ENCODE data around the gene EPB41L5. TPM values are rescaled to one million over a fixed set of nuclear protein-coding genes. Genes with fewer than 3 reads are reported as not detected.

Gene EPB41L5
- total and polyA plus RNA-seq, 2 donors (not counting 3 experiments of a cell fraction or from before 2014, with no cell fraction given): 8.4 to 13.6 TPM

DNA sequence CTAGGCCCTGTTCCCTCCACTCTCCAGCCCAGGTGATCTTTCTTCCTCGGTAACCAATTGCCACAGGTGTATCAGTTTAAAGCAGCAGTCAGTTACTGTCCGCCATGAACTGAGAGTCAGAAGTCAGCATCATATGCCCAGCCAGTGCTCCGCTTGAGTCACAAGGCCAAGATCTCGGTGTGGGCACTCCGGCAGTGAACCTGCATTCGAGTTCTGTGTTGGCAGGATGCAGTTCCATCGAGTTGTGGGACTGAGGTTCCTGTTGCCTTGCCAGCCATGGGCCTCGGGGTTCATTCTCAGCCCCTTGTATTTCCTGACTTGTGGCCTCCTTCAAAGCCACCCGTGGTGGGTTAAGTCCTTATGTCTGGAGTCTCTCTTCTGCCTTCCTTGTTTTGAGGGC is 213.4 kb downstream of the EPB41L5 start:
- no peak overlapping the region for H3K4me3 ChIP-seq (replicated peaks in 1 of 3; ENCODE audit: insufficient read depth in 1 of 3, low read depth in 1 of 3, low read length in 3 of 3)
- intact Hi-C loops (cut with micrococcal nuclease) (no loop called here), dilution Hi-C loops (cut with MboI; ENCODE audit: extremely low pct_ligation_motif_present, low sequenced_read_pairs) (no loop called here)
- H3K27ac ChIP-seq (ENCODE audit: insufficient read depth, low read depth, low read length): no peak overlapping the region
- no peaks in the 10 kb centered on the region for H3K36me3 ChIP-seq (ENCODE audit: control insufficient read depth in 2 of 2, extremely low read depth in 1 of 2, insufficient read depth in 2 of 2, low read length in 2 of 2)
- H4K20me1 ChIP-seq (replicated peaks; ENCODE audit: control insufficient read depth, extremely low read depth, insufficient read depth, low read length): no peaks in the 10 kb centered on the region
- peaks cover 11% of the 10 kb centered on the region for H3K79me2 ChIP-seq (ENCODE audit: control insufficient read depth, insufficient read depth, low read length)
- no peak overlapping the region for H3K4me2 ChIP-seq (ENCODE audit: insufficient read depth, low read length)
- FAIRE-seq: no peak
- ChIA-PET POLR2A (no interaction called here), CTCF (no interaction called here)
- no peak for DNase-seq (ENCODE audit: low read depth, low spot score)
- no peak overlapping the region for H3K9ac ChIP-seq (replicated peaks; ENCODE audit: extremely low read depth, insufficient read depth, low read length)
- no peaks in the 10 kb centered on the region for H3K9me3 ChIP-seq (replicated peaks; ENCODE audit: control insufficient read depth, insufficient read depth, low read length)
- H3K4me1 ChIP-seq (ENCODE audit: control insufficient read depth, extremely low read depth, insufficient read depth, low read length): peaks cover 16% of the 10 kb centered on the region
- TF ChIP-seq POLR2AphosphoS5 (IDR thresholded peaks at IDR 0.05; ENCODE audit: insufficient read depth, low read depth, low read length): no peak
- peaks cover 0 to 3% of the 10 kb centered on the region in 2 experiments for H3K27me3 ChIP-seq (ENCODE audit: control insufficient read depth in 2 of 2, insufficient read depth in 2 of 2, low read length in 2 of 2)
- no TSS peak for BruUV-seq (replicated peaks)
- H2AFZ ChIP-seq (ENCODE audit: low read depth, low read length): no peak overlapping the region
- no peaks in the 10 kb centered on the region for H3K9me1 ChIP-seq (replicated peaks; ENCODE audit: control insufficient read depth, extremely low read depth, insufficient read depth, low read length)

DNA sequence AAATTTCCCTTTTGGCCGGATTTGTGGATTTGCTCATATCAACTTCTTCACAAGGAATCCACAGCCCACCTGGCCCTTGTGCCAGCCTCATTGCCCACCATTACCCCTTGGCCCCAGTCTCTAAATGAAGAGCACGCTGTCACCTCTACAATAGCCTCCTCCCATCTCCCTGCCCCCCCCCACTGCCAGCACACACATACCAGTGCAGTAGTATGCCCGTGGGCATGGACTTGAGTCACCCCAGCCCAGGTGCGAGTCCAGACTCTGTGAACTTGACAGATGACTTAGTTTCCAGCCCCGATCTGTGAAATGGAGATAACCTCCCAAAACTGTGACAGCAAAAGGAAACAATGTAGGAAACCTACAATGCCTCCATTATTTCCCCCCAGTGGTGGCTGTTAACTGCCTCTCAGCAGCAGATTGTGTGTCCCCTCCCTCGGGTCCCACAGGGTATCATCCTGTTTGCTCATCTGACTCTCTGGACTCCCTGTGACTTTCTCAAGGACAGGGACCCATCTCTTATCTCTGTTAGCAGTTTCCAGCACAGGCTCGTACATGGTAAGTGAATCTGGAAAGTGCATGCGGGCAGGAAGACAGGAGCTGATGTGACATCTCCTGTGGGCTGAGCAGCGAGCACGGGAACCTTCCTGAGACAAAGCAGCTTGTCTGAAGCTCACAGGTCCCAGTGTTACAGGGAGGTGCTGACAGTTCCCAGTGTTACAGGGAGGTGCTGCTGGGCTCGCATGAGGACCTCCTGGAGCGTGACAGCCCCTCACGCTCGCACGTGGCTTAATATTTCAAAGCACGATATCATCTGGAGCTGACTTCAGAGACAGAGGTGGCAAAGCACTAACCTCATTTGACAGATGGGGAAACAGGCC is 214.5 kb downstream of the EPB41L5 start:
- CTCF ChIA-PET: interaction anchor here (1.5 to 1.6 kb wide), 3 partner anchors 13 to 86 kb away, joined by 4 to 11 read pairs (median 8); no protein-coding TSS in a partner anchor
- intact Hi-C loops (cut with micrococcal nuclease): no loop called here
- FAIRE-seq: no peak

More for the DNA sequence above, 214.5 kb downstream of the EPB41L5 start:
- no peaks in the 10 kb centered on the region for H3K9me3 ChIP-seq (replicated peaks; ENCODE audit: control insufficient read depth, insufficient read depth, low read length)
- no peaks in the 10 kb centered on the region for H3K9me1 ChIP-seq (replicated peaks; ENCODE audit: control insufficient read depth, extremely low read depth, insufficient read depth, low read length)
- H3K4me2 ChIP-seq (ENCODE audit: insufficient read depth, low read length): no peak overlapping the region
- no peak for DNase-seq (ENCODE audit: low read depth, low spot score)
- no peaks in the 10 kb centered on the region for H4K20me1 ChIP-seq (replicated peaks; ENCODE audit: control insufficient read depth, extremely low read depth, insufficient read depth, low read length)
- no peak overlapping the region for H2AFZ ChIP-seq (ENCODE audit: low read depth, low read length)
- H3K27me3 ChIP-seq (ENCODE audit: control insufficient read depth in 2 of 2, insufficient read depth in 2 of 2, low read length in 2 of 2): peaks cover 0 to 3% of the 10 kb centered on the region in 2 experiments
- H3K4me1 ChIP-seq (ENCODE audit: control insufficient read depth, extremely low read depth, insufficient read depth, low read length): peaks cover 10% of the 10 kb centered on the region
- dilution Hi-C loops (cut with MboI; ENCODE audit: extremely low pct_ligation_motif_present, low sequenced_read_pairs): no loop called here
- H3K27ac ChIP-seq (ENCODE audit: insufficient read depth, low read depth, low read length): no peak overlapping the region
- H3K9ac ChIP-seq (replicated peaks; ENCODE audit: extremely low read depth, insufficient read depth, low read length): no peak overlapping the region
- H3K4me3 ChIP-seq (replicated peaks in 1 of 3; ENCODE audit: insufficient read depth in 1 of 3, low read depth in 1 of 3, low read length in 3 of 3): no peak overlapping the region
- no TSS peak for BruUV-seq (replicated peaks)
- TF ChIP-seq POLR2A (IDR thresholded peaks at IDR 0.05; ENCODE audit: low read depth, low read length): no peak
- no peak for TF ChIP-seq FOS (IDR thresholded peaks at IDR 0.05; ENCODE audit: borderline replicate concordance, insufficient read depth, low read length)
- no peak for TF ChIP-seq GATA2 (IDR thresholded peaks at IDR 0.05; ENCODE audit: insufficient read depth, insufficient read length, low read depth, low read length)
- TF ChIP-seq EZH2 (IDR thresholded peaks at IDR 0.05; ENCODE audit: borderline replicate concordance, low read depth, low read length, severe bottlenecking): no peak
- TF ChIP-seq, protein P1, sequence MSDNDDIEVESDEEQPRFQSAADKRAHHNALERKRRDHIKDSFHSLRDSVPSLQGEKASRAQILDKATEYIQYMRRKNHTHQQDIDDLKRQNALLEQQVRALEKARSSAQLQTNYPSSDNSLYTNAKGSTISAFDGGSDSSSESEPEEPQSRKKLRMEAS (IDR thresholded peaks at IDR 0.05; ENCODE audit: insufficient read depth, insufficient read length): no peak
- TF ChIP-seq, protein P2, sequence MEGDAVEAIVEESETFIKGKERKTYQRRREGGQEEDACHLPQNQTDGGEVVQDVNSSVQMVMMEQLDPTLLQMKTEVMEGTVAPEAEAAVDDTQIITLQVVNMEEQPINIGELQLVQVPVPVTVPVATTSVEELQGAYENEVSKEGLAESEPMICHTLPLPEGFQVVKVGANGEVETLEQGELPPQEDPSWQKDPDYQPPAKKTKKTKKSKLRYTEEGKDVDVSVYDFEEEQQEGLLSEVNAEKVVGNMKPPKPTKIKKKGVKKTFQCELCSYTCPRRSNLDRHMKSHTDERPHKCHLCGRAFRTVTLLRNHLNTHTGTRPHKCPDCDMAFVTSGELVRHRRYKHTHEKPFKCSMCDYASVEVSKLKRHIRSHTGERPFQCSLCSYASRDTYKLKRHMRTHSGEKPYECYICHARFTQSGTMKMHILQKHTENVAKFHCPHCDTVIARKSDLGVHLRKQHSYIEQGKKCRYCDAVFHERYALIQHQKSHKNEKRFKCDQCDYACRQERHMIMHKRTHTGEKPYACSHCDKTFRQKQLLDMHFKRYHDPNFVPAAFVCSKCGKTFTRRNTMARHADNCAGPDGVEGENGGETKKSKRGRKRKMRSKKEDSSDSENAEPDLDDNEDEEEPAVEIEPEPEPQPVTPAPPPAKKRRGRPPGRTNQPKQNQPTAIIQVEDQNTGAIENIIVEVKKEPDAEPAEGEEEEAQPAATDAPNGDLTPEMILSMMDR (IDR thresholded peaks at IDR 0.05; ENCODE audit: extremely low read depth in 1 of 2, insufficient read depth in 1 of 2, low read depth in 1 of 2, low read length in 2 of 2): no peak
- TF ChIP-seq POLR2AphosphoS5 (IDR thresholded peaks at IDR 0.05; ENCODE audit: insufficient read depth, low read depth, low read length): no peak
- no peak for TF ChIP-seq MYC (IDR thresholded peaks at IDR 0.05; ENCODE audit: low read depth, low read length)
- no peak for TF ChIP-seq JUN (IDR thresholded peaks at IDR 0.05; ENCODE audit: borderline replicate concordance, insufficient read depth, insufficient read length, low read depth)
- H3K36me3 ChIP-seq (ENCODE audit: control insufficient read depth in 2 of 2, extremely low read depth in 1 of 2, insufficient read depth in 2 of 2, low read length in 2 of 2): no peaks in the 10 kb centered on the region
- H3K79me2 ChIP-seq (ENCODE audit: control insufficient read depth, insufficient read depth, low read length): peaks cover 4% of the 10 kb centered on the region
- POLR2A ChIA-PET: no interaction called here
